VCaP (cell line): ENCODE results near the gene TMEM184B.

ENCODE experiments used
- H3K27ac ChIP-seq: fragments of 450-650 bp; 2 replicates; pipeline ENCODE4 v1.5.1; 2017
- TF ChIP-seq, protein P1 (sequence below): fragments of 450-650 bp; conservative IDR thresholded peaks from 2 replicates; pipeline ENCODE4 v1.5.1; 2017; ENCODE audit warnings: mild to moderate bottlenecking, moderate library complexity

The TMEM184B gene

DNA sequence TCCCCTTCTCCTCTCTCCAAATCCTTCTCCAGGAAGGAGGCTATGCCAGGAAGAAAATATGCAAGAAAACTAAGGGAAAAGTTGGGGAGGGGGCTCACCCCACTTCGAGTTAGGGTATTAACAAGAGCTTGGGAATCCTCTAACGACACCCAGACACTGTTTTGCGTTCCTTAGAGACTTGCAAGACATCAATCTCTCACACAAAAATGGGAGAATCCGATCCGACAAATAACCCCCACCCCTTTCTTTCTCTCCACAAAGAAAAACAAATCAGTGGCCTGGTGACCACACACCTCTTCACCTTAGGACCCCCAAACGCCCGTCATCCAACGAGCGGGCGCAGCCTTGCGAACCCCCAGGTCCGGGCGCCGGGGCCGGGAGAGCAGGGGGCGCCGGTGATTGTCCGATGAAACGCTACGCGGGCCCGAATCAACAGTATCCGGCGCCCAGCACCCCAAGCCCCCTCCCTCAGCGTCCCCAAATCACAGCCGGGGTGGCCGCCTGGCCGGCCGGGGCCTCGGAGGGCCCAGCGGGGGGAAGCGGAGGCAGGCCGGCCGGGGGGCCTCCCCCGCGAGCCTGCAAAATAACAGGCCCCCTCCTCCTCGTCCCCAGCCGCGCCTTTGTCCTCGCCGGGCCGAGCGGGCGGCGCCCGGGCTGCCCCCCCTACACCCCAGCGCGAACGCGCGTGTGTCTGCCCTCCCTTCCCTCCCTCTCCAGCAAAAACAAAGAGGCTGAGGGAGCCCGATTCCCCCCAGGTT lies 43.7 kb upstream of the TMEM184B start:
- TF ChIP-seq, protein P1, sequence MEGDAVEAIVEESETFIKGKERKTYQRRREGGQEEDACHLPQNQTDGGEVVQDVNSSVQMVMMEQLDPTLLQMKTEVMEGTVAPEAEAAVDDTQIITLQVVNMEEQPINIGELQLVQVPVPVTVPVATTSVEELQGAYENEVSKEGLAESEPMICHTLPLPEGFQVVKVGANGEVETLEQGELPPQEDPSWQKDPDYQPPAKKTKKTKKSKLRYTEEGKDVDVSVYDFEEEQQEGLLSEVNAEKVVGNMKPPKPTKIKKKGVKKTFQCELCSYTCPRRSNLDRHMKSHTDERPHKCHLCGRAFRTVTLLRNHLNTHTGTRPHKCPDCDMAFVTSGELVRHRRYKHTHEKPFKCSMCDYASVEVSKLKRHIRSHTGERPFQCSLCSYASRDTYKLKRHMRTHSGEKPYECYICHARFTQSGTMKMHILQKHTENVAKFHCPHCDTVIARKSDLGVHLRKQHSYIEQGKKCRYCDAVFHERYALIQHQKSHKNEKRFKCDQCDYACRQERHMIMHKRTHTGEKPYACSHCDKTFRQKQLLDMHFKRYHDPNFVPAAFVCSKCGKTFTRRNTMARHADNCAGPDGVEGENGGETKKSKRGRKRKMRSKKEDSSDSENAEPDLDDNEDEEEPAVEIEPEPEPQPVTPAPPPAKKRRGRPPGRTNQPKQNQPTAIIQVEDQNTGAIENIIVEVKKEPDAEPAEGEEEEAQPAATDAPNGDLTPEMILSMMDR = no peak
- peak overlapping the region; percentile 94 for H3K27ac ChIP-seq

DNA sequence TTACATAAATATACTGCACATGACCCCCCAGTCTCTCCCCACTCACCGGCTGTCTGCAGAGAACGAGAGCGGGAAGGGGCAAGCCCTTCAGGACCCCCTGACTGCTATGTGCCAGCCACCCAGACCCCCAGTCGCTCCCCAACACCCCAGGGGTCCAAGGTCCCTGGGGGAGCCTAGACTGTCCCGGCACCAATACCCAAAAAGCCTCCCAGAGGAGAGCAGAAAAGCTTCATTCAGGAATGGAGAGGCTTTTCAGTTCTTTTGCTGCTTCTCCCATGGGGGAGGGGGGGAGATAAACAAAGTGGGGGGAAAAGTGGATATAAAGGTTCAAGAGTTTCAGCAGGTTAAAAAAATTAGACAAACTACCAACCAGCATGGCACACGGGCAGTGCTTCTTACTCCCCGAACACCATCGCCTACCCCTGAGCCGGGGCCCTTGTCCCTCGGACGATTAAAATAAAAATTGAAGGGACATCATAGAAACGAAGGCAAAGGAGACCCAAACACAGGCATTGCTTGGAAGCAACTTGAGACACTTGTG lies 43.1 kb upstream of the TMEM184B start:
- peak overlapping the region; percentile 94 for H3K27ac ChIP-seq
- TF ChIP-seq, protein P1 = no peak

- TF ChIP-seq, protein P1 = no peak
- H3K27ac ChIP-seq = peak overlapping the region; percentile 94
These were observed 42.4 kb upstream of the TMEM184B start for GRCh38 chr22:38314933-38315822.

DNA sequence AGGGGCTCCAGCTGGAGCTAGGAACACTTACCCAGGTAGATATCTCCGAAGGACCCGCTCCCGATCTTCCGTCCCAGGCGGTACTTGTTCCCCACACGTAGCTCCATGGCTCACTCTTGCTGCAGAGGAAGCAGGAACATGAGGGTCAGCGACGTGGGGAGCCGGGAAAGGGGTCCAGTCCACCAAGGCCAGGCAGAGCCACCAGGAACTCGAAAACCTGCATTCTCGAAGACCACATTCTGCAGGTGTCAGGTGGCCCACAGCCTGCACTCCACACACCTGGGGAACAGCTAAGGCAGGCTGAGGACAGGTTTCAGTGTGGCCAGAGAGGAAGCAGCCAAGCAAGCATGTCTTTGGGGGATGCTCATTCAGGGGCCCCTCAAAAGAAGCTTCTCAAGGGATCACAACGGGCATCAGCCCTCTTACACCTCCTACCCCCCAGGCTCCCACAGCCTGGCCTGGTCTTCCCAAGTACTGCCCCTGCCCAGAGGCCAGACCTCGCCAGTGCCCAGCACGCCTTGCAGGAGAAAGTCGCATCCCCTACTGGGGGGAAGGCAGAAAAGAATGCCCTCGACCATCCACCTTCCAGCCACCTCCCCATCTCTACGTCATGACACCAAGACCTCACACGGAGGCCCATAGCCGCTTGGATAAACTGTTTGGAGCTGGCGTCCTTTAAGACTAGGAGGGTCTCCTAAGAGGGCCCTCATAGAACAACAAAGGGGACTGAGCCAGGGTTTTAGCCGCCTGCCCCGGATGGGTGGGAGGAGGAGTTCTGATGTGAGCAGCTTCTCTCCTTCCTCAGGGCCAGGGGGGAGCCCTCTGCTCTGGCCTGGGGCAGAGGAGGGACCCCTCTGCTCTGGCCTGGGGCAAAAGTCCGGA lies 41.5 kb upstream of the TMEM184B start:
- peak overlapping the region; percentile 94 for H3K27ac ChIP-seq
- TF ChIP-seq, protein P1 = no peak

DNA sequence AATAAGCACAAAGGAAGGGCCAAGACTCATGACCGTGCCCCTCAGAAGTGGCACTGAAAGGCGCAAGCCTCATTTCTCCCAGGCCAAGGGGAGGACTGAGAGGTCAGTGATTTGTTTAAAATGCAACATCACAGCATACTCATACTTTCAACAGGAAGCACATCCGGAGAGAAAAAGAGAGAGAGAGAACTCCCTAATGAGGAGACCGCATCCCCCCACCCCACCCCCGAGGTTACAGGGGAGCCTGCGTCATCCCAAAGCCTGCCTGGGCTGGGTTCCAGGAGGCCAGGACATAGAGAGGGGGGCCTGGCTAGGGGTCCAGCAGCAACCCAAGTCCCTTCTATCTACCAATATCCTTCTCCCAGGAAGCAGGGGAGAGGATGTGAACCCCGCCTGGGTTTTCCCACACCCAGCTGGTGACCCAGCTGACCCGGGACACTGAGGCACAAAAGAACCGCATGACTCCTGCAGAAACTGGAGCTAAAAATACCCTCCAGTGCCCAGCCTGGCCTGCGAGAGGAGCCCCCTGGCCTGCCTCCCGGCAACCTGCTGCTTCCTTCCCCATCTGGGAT lies 40.7 kb upstream of the TMEM184B start:
- TF ChIP-seq, protein P1 = no peak
- H3K27ac ChIP-seq = 0 out of 2 replicates have a peak overlapping the region, but pooled peaks have one; percentile 94

GRCh38 chr22:38312261-38312800 lies 39.5 kb upstream of the TMEM184B start:
- TF ChIP-seq, protein P1 = no peak

More at GRCh38 chr22:38312261-38312800, 39.5 kb upstream of the TMEM184B start:
- H3K27ac ChIP-seq = no peak overlapping the region
